CD4-positive, alpha-beta T cell treated with Interferon gamma for 1 hour (primary cell): Measurements from ENCODE around the gene KBTBD2.
A peak's percentile ranks its signal among the peaks of the same experiment; 100 is the strongest.
"Not testable (repeated sequence)": the region's sequence is repeated elsewhere in the genome, so short reads cannot be mapped to it uniquely, and the experiment has no call there.

Source experiments
- DNase-seq: peaks from one replicate; pipeline ENCODE4 v3.0.0-alpha.2; 2020

KBTBD2 gene

GRCh38 chr7:32892521-32893206, 1.1 kb upstream of the KBTBD2 start:
- peak; percentile 45 for DNase-seq

- peak; percentile 99 for DNase-seq
Measured at GRCh38 chr7:32891800-32892520, 400 bp upstream of the KBTBD2 start.

- no peak for DNase-seq
Measured at GRCh38 chr7:32890793-32891042, 842 bp downstream of the KBTBD2 start.

GRCh38 chr7:32890010-32890792, 1.4 kb downstream of the KBTBD2 start:
- peak; percentile 61 for DNase-seq

GRCh38 chr7:32888505-32888904, 3.1 kb downstream of the KBTBD2 start:
- DNase-seq: no peak

GRCh38 chr7:32887395-32887794, 4.2 kb downstream of the KBTBD2 start:
- DNase-seq: no peak

GRCh38 chr7:32881074-32881982, 10.2 kb downstream of the KBTBD2 start:
- no peak for DNase-seq

GRCh38 chr7:32879460-32879859, 12.1 kb downstream of the KBTBD2 start:
- DNase-seq: no peak

- DNase-seq: not testable (repeated sequence)
Measured at GRCh38 chr7:32878023-32878422, 13.5 kb downstream of the KBTBD2 start.

GRCh38 chr7:32872421-32872820, 19.1 kb downstream of the KBTBD2 start:
- no peak for DNase-seq

GRCh38 chr7:32871624-32872371, 19.8 kb downstream of the KBTBD2 start:
- no peak for DNase-seq

GRCh38 chr7:32870298-32870697, 21.3 kb downstream of the KBTBD2 start:
- DNase-seq: no peak

- no peak for DNase-seq
Measured at GRCh38 chr7:32869716-32870115, 21.8 kb downstream of the KBTBD2 start.

GRCh38 chr7:32868116-32868515, 23.4 kb downstream of the KBTBD2 start:
- DNase-seq: no peak

- no peak for DNase-seq
Measured at GRCh38 chr7:32865448-32866030, 26.0 kb downstream of the KBTBD2 start.

GRCh38 chr7:32863872-32864271, 27.7 kb downstream of the KBTBD2 start:
- not testable (repeated sequence) for DNase-seq

- DNase-seq: no peak
Measured at GRCh38 chr7:32860090-32860489, 31.5 kb downstream of the KBTBD2 start.

- no peak for DNase-seq
Measured at GRCh38 chr7:32858648-32859047, 32.9 kb downstream of the KBTBD2 start.

- DNase-seq: not testable (repeated sequence)
Measured at GRCh38 chr7:32857063-32857462, 34.5 kb downstream of the KBTBD2 start.

- DNase-seq: not testable (repeated sequence)
Measured at GRCh38 chr7:32855837-32856775, 35.5 kb downstream of the KBTBD2 start.

- not testable (repeated sequence) for DNase-seq
Measured at GRCh38 chr7:32850654-32851053, 40.9 kb downstream of the KBTBD2 start.
